ENCODE measurements around the gene ZNF576.
"Not testable (repeated sequence)": the region's sequence is repeated elsewhere in the genome, so short reads cannot be mapped to it uniquely, and the experiment has no call there.

ZNF576 gene

DNA sequence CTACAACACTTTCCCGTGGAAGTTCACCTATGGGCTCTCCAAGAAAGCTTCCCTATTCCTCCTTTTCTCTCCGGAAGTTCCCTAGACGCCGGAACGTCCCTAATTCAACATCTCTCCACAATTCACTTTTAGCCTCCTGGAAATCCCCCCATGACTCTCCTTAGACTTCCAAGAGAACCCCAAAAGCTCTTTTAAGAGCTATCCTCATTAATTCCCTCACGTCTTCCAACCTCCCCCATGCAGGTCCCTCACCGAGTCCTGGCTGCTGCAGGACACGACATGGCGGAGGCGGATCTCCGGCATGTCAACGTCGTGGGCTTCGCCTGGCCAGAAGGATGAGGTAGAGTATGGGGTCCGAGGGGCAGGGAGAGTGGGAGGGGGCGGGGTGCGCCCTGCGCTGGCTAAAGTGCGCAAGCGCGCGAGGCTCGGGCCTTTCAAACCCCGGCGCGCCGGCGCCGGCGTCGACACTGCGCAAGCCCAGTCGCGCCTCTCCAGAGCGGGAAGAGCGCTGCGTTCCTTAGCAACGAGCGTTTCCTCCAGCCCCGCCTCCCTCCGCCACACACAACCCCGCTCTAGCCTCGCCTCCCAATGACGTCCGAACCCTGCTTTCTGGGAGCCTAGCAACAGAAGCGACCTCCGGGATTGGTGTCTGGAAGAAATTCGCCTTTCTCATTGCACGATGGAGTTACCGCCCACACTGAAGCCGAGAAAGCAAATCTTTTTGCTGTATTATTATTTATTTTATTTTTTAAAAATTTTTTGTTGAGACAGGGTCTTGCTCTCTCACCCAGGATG, 21.0 kb upstream of the ZNF576 start, which contains the start of the genes PINLYP and XRCC1:
Gene PINLYP, plus strand, starts transcription at position 646 of the 795 bp plus-strand sequence. CDS start 1,391 bp downstream, outside the sequence.
Gene XRCC1, minus strand, starts transcription at position 372 of the 795 bp plus-strand sequence. Its CDS starts 69 bp downstream, at position 303.
- peak; percentile 100 for DNase-seq (ENCODE audit: low spot score)

DNA sequence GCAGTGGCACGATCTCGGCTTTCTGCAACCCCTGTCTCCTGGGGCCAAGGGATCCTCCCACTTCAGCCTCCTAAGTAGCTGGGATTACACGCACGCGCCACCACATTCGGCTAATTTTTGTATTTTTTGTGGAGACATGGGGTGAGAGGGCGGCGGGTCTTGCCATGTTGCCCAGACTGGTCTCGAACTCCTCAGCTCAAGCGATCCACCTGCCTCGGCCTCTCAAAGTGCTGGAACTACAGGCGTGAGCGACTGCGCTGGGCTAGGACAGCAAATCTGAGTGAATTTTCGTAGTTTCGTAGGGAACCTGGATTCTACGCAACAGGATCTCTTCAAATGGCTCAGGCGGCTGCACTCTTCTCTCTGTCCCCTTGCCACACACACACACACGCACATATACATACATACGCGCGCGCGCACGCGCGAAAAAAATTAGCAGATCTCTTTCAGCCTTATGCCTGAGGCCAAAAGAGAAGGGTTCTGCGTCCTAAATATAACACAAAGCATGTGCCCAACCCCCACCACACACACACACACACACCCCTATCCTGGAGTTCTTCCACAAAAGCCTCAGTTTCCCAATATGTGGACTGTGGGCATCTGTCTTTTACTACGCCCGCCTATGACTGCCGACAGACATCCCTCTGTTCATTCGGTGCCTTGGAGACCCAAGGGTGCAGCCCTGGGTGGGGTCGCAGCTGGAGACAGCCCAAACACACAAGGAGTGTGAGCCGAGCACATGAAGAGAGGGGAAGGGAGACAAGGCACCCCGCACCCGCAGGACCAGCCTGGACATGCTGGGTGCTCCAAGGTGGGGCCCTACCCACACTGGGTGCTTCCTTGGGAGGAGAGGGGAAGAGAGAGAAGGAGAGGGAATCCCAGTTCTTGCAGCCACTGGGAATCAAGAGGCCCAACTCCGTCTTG, 20.2 kb upstream of the ZNF576 start:
- DNase-seq (ENCODE audit: low spot score): no peak

DNA sequence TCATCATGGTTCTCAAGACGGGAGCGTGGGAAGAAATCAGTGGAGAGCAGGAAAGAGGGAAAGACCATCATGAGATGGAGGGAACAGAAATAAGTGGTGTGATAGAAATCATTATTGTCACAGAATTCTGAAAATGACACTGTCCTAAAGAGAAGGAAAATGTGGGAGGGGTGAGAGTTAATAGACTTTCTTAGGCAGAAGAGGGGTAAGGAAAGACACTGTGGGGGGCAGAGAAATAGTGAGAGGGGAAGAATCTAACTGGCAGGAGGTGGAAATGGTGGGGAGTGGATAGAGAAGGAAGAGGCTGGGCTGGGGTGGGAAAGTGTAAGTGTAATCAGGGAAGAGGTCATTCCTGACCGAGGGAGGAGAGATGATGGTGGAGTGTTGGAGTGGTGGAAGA, 17.6 kb upstream of the ZNF576 start:
- no peak for DNase-seq (ENCODE audit: low spot score)

DNA sequence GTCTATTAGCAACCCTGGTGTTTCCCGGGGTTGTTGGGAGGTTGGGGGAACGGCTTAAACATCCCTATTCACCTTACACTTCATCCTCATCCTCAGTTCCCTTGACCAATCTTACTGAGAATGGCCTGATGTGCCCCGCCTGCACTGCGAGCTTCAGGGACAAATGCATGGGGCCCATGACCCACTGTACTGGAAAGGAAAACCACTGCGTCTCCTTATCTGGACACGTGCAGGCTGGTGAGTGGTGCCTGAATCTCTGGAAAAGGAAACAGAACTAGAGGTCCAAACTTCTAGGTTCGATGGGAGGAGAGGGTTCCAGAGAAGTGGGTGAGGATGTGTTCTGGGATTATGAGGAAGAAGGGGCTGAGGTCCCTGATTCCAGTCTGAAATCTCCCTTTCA, 14.9 kb upstream of the ZNF576 start:
- no peak for DNase-seq (ENCODE audit: low spot score)

DNA sequence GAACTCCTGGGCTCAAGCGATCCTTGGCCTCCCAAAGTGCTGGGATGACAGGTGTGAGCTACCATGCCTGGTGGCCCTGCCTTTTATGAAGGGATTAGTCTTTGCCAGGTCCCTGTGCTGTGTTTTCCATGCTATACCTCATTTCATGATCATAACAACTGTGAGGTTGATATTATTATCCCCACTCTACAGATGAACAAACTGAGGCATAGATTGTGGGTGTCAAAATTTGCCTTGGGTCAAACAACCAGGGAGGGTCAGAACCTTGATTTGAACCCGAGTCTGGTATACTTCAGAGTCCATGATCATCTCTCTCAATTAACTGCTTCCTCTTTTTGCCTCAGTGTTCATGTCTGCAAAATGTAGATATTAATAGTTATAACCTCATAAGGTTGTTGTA, 13.9 kb upstream of the ZNF576 start:
- no peak for DNase-seq (ENCODE audit: low spot score)

DNA sequence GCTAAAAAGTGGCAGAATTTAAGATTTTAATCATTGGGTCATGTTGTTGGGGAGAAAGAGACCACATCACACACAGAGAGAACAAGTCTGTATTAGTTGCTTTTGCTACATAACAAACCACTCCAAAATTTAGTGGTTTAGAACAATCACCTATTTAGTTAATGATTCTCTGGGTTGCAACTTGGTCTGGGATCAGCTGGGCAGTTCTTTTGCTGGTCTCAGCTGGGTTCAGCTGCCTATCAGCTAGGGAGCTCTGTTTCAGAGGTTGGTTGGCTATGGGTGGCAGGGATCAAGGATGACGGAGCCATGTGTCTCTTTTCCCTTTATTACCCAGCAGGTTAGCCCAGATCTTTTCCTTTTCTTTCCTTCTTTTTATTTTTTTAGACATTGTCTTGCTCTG, 11.9 kb upstream of the ZNF576 start:
- DNase-seq (ENCODE audit: low spot score): no peak

DNA sequence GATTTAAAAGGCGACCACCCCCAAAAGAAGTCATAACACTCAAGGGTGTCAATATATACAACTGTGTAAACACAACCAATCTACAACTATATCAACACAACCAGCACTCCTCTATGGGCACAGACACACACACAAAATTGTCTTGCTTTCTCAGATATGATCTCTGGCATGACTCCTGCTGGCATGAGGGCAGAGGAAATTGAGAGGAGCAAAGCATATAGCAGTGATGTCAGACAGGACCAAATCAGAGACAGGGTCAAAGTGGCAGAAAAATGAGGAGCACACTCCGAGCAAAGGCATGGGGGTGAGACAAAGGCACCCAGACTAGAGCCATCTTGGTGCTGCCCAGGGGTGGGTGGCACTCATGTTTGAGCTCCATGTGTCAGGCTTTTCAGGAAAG, 10.0 kb upstream of the ZNF576 start:
- DNase-seq (ENCODE audit: low spot score): no peak

DNA sequence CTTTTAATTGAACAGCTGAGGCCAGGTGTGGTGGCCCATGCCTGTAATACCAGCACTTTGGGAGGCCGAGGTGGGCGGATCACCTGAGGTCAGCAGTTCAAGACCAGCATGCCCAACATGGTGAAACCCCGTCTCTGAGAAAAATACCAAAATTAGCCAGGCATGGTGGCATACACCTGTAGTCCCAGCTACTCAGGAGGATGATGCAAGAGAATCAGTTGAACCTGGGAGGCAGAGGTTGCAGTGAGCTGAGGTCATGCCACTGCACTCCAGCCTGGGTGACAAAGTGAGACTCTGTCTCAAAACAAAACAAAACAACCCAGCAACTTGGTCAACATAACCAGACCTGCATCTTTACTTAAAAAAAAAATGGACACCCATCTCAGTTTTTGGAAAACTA, 9.4 kb upstream of the ZNF576 start:
- DNase-seq (ENCODE audit: low spot score): not testable (repeated sequence)

DNA sequence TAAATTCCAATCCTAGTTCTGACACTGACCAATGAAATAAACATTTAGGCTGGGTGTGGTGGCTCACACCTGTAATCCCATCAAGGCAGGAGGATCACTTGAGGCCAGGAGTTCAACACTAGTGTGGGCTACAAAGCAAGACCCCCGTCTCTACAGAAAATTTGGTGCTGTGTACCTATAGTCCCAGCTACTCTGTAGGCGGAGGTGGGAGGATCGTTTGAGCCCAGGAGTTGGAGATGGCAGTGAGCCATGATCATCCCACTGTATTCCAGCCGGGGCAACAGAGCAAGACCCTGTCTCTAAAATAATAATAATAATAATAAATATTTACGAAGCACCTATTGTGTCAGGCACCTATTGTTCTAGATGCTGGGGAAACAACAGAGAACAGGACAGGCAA, 7.1 kb upstream of the ZNF576 start:
- no peak for DNase-seq (ENCODE audit: low spot score)

DNA sequence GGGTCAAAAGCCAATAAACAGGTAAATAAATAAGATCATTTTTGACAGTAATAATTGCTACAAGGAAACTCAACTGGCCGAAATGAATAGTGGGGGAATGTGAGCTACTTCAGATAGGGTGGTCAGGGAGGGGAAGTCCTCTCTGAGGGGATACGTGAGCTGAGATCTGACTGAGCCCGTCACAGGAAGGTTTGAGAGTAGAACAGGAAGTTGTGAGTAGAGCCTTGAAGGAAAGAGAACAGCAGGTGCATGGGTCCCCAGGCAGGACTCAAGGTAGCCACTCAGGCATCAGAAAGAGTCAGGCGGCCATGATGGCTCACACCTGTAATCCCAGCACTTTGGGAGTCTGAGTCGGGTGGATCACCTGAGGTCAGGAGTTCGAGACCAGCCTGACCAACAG, 6.7 kb upstream of the ZNF576 start:
- DNase-seq (ENCODE audit: low spot score): no peak

DNA sequence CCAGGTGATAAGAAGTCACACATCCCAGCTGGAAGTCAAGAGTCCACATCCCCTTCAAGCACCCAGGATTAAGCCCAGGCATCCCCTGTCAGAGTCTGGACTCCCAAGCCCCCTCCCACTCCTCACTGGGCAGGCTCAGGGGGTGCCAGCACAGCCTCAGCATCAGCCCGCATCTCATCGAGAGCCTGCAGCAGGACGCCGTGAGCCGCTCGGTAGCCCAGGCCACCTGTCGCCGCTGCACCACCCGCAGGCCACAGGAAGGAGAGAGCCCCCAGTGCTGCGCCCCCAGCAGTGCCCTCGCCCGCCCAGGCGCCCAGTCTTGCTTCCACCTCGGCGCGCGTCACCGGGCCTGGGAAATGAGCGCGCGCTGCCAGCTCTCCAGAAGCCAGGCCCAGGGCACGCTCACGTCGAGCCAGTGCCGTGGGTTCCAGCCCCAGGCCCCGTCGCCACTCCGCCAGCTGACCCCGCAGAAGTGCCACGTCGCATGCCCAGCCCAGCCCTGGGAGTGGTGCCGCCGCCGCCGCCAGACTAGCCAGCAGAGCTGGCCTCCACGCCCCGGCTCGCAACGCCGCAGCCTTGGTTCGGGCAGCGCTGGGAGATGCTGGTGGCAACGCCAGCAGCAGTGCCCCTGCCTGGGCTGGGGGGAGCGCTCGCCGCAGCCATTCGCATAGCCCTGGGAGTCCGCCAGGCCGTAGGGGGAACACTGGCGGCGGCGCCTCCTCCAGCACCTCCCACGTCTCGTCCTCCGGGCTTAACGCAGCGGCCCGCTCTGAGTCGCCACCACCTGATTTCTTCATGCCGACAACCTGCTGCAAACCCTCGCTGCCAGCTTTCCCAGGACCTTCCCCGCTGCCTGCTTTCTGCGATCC, 4.3 kb upstream of the ZNF576 start:
- DNase-seq (ENCODE audit: low spot score): no peak

DNA sequence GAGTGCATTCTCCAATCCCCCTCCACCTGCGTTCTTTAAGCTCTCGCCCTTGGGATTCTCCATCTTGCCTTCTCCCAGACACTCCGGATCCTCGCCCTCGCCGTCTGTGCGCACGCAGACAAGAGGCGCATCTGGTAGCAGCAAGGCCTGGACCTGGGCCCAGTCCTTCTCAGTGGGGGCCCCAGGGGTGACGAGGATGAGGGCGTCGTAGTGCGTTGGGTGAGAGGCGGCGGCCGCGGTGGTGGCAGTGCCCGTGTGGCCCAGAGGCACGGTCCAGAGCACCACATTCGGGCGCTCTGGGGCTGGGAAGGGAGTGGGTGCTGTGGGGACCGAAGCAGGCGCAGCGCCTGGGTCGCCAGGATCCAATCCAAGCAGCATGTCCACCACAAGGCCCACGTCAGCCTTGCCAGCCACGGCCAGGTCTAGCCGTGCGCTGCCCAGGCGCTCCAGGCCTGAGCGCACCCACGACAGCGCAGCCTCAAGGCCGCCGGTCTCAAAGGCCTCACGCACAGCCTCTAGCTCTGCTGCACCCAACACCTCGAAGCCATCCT, 3.5 kb upstream of the ZNF576 start:
- no peak for DNase-seq (ENCODE audit: low spot score)

DNA sequence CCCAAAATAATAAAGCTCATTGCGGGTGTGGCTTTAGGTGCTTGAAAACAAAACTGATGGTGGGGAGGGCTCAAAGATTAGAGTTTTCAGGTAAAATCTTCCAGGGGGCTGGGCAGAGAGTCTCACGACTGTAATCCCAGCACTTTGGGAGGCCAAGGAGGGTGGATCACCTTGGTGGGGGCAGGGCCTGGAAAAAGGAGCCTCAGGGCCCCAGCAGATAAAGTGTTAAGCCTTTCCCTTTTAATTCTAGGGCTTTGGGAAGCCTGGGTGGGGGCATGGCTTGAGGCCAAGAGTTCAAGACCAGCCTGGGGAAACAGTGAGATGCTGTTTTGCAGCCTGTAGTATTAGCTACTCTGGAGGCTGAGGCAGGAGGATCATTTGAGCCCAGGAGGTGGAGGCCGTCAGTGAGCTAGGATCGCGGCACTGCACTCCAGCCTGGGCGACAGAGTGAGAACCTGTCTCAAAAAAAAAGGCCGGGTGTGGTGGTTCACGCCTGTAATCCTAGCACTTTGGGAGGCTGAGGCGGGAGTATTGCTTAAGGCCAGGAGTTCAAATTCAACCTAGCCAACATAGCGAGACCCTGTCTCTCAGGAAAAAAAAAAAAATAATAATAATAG, 2.2 kb upstream of the ZNF576 start:
- DNase-seq (ENCODE audit: low spot score): no peak

DNA sequence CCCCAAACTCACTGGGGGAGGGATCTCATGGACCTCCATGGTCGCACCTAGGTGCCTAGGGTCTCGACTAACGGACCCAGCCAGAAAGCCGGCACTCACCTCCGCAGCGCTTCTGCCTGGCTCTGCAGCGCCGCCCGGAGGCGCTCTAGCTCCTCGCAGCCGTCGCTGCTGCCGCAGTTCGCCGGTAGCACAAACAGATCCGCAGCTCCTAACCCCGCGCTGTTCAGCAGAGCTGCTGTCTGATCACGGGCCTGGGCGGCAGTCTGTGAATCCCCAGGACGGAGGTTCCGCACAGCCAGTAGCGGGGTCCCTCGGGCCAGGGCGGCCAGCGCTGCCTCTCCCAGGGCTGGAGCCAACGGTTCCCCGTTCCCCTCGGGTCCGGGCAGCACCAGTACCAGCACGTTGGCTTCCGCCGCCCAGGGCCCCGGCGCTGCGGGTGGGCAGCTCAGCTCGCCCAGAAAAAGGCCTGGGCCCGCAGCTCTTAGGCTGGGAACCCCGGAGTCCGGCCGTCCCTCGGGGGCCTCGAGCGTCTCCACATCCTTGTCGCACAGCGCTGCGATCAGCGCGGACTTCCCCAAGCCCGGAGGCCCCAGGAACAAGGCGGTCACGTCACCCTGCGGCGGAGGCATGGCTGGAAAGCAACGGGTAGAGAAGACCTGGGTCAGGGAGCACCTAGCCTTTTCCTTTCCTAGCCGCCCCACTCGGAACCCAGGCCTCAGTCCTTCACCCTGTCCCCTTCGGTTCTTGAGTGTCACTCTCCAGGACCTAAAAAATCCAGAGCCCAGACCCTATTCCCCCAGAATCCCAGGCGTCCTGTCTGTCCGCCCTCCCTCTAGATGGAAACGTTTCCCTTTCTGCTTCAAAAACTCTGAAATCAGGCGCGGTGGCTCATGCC, 1.4 kb upstream of the ZNF576 start:
- DNase-seq (ENCODE audit: low spot score): peak; percentile 61

DNA sequence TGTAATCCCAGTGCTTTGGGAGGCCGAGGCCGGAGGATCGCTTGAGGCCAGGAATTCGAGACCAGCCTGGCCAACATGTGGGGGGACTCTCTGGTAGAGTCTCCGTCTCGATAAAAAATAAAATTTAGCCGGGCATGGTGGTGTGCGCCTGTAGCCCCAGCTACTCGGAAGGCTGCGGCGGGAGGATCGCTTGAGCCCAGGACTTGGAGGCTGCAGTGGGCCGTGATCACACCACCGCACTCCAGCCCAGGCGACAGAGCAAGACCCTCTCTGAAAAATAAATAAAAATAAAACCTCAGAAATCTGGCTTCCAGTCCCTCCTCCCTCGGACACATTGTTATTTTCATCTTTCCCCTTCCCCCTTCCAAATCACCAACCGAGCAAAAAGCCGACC, 793 bp upstream of the ZNF576 start:
- no peak for DNase-seq (ENCODE audit: low spot score)

DNA sequence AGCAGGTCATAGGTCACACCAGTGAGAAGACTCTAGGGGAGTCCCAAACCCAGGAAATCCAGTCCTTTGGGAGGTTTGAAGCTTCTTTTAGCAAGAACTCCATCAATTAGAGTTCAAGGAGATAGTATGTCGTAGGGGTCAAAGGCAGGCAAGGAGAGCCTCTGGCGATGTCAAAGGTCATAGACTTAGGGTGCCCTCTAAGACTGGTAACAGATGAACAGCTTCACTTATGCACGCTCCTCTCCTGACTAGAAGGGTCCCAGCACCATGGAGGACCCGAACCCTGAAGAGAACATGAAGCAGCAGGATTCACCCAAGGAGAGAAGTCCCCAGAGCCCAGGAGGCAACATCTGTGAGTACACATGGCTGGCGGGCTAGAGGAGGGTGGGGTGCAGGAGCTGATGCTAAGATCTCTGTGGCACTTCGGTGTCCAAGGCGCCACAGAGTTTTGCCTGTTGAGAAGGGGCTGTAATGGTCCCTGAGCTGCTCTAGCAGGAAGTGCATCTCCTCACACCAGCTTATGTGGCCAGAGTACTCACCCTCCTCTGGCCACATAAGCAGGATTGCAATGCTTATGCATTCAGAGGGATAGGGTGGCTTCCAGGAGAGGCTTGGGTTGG, 557 bp downstream of the ZNF576 start:
- peak; percentile 24 for DNase-seq (ENCODE audit: low spot score)

DNA sequence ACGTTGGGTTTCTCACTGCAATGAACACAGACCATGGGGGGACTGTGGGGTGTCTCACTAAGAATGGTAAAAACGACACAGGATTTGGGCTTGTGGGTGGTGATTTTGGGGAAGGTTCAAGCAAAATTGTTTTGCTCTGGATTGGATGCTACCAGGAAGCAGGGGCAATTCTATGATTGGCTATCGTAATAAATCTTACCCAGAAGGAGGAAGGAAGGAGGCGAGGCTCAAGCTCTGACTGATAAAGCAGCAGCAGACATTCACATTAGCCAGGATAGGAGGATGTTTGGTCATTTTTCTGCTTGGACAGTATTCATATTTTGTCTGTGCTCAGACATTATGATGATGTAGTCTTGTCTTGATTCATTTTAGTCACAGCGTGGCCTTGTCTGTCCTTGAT, 1.5 kb downstream of the ZNF576 start:
- no peak for DNase-seq (ENCODE audit: low spot score)

DNA sequence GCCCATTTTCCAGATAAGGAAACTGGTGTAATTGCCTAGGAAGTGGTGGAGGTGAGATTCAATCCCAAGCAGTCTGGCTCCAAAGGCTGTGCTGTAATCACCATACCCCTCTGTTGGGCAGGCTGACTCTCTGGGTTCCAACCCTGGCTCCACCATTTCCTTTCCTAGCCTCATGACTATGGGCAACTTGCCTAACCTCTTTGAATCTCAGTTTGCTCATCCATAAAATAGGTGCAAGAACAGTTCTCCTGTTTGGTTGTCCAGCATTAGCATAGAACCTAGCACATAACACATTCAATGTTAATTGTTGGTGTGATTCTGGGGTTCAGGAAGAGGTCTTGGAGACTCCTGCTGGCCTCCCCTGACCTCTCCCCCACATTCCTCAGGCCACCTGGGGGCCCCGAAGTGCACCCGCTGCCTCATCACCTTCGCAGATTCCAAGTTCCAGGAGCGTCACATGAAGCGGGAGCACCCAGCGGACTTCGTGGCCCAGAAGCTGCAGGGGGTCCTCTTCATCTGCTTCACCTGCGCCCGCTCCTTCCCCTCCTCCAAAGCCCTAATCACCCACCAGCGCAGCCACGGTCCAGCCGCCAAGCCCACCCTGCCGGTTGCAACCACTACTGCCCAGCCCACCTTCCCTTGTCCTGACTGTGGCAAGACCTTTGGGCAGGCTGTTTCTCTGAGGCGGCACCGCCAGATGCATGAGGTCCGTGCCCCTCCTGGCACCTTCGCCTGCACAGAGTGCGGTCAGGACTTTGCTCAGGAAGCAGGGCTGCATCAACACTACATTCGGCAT, 2.2 kb downstream of the ZNF576 start:
- no peak for DNase-seq (ENCODE audit: low spot score)
